KMS-11 (cell line): ENCODE data around the gene TOMT.

Experiments used
- H2AFZ ChIP-seq: fragments of 200-600 bp; sonication (generic); 2 replicates; pipeline ENCODE4 v1.6.1; 2016; ENCODE audit warnings: antibody characterized with exemption, mixed run types, low read depth
- H3K27ac ChIP-seq: fragments of 200-600 bp; sonication (generic); 2 replicates; pipeline ENCODE4 v1.6.1; 2016; ENCODE audit warnings: mild to moderate bottlenecking, mixed run types
- H3K27me3 ChIP-seq: fragments of 200-600 bp; sonication (generic); 2 replicates; pipeline ENCODE4 v1.6.1; 2017; ENCODE audit warnings: mild to moderate bottlenecking, low read depth, mixed run types, moderate library complexity; ENCODE audit not compliant: insufficient read depth
- H3K36me3 ChIP-seq: fragments of 200-600 bp; sonication (generic); 2 replicates; pipeline ENCODE4 v1.6.1; 2017; ENCODE audit warnings: mild to moderate bottlenecking, mixed run types; ENCODE audit not compliant: insufficient read depth
- H3K4me1 ChIP-seq: fragments of 200-600 bp; sonication (generic); 2 replicates; pipeline ENCODE4 v1.6.1; 2016; ENCODE audit warnings: mild to moderate bottlenecking, low read depth, mixed run types; ENCODE audit not compliant: poor library complexity, severe bottlenecking
- H3K4me2 ChIP-seq: fragments of 200-600 bp; sonication (generic); 2 replicates; pipeline ENCODE4 v1.7.0; 2016; ENCODE audit warnings: mild to moderate bottlenecking, mixed run types
- H3K4me3 ChIP-seq: fragments of 200-600 bp; sonication (generic); IDR thresholded peaks from 2 replicates; pipeline ENCODE4 v1.6.1; 2017; ENCODE audit warnings: low read depth, low read length, mixed read lengths; ENCODE audit not compliant: insufficient read depth
- H3K79me2 ChIP-seq: fragments of 200-600 bp; sonication (generic); 2 replicates; pipeline ENCODE4 v1.6.1; 2016; ENCODE audit warnings: low read depth, mixed run types; ENCODE audit not compliant: insufficient read depth
- H3K9ac ChIP-seq: fragments of 200-600 bp; sonication (generic); 2 replicates; pipeline ENCODE4 v1.6.1; 2016; ENCODE audit warnings: mild to moderate bottlenecking, mixed run types
- H4K20me1 ChIP-seq: fragments of 200-600 bp; sonication (generic); 2 replicates; pipeline ENCODE4 v1.6.1; 2016; ENCODE audit warnings: mild to moderate bottlenecking, mixed run types; ENCODE audit not compliant: insufficient read depth
- TF ChIP-seq, protein P1 (sequence below): fragments of 200-600 bp; sonication (generic); conservative IDR thresholded peaks from 2 replicates; pipeline ENCODE4 v1.6.1; 2017; ENCODE audit warnings: low read depth, mild to moderate bottlenecking, antibody characterized with exemption, low read length, moderate library complexity, mixed read lengths

Gene TOMT

DNA sequence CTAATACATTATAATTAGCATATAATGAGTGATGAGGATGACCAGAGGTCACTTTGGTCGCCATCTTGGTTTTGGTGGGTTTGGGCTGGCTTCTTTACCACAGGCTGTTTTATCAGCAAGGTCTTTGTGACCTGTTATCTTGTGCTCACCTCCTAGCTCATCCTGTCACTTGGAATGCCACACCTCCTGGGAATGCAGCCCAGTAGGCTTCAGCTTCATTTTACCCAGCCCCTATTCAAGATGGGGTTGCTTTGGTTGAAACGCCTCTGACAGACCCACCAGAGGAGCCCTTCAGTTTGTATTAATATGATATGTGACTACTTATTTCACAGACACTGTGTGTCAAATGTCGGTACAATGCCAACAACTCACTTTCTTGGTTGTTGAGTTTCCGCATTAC is 50.0 kb downstream of the TOMT start:
- no peaks in the 10 kb centered on the region for H3K79me2 ChIP-seq

DNA sequence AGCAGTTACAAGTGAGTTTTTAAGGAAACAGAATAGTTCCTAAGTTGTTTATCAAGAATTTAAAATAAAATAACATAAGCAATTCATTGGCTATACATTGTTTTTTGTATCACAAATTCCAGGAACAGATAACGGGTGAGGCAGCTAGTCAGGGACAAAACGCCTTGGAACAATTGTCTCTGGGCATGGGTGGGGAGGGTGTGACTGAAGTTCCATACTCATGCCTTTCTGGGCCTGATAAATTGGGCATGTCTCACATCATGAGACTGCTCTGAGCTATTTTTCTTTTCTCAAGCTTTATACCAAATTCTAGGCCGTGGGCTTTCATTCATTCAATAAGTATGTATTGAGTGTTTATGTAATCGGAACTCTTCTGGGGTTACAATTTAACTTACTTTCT is 51.4 kb downstream of the TOMT start:
- no peak overlapping the region for H3K4me3 ChIP-seq
- H3K27ac ChIP-seq, result no peak overlapping the region
- no peaks in the 10 kb centered on the region for H3K4me1 ChIP-seq
- H4K20me1 ChIP-seq, result no peaks in the 10 kb centered on the region
- TF ChIP-seq, protein P1, sequence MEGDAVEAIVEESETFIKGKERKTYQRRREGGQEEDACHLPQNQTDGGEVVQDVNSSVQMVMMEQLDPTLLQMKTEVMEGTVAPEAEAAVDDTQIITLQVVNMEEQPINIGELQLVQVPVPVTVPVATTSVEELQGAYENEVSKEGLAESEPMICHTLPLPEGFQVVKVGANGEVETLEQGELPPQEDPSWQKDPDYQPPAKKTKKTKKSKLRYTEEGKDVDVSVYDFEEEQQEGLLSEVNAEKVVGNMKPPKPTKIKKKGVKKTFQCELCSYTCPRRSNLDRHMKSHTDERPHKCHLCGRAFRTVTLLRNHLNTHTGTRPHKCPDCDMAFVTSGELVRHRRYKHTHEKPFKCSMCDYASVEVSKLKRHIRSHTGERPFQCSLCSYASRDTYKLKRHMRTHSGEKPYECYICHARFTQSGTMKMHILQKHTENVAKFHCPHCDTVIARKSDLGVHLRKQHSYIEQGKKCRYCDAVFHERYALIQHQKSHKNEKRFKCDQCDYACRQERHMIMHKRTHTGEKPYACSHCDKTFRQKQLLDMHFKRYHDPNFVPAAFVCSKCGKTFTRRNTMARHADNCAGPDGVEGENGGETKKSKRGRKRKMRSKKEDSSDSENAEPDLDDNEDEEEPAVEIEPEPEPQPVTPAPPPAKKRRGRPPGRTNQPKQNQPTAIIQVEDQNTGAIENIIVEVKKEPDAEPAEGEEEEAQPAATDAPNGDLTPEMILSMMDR, result no peak
- no peaks in the 10 kb centered on the region for H3K36me3 ChIP-seq
- no peaks in the 10 kb centered on the region for H3K79me2 ChIP-seq
- H3K4me2 ChIP-seq, result no peak overlapping the region
- no peaks in the 10 kb centered on the region for H3K27me3 ChIP-seq
- H3K9ac ChIP-seq, result no peak overlapping the region
- no peak overlapping the region for H2AFZ ChIP-seq

More for the DNA sequence above, 50.0 kb downstream of the TOMT start:
- no peak overlapping the region for H2AFZ ChIP-seq
- H3K4me3 ChIP-seq, result no peak overlapping the region
- H3K4me1 ChIP-seq, result no peaks in the 10 kb centered on the region
- no peaks in the 10 kb centered on the region for H3K27me3 ChIP-seq
- H4K20me1 ChIP-seq, result no peaks in the 10 kb centered on the region
- no peak overlapping the region for H3K27ac ChIP-seq
- H3K9ac ChIP-seq, result no peak overlapping the region
- H3K36me3 ChIP-seq, result no peaks in the 10 kb centered on the region
- no peak overlapping the region for H3K4me2 ChIP-seq
- TF ChIP-seq, protein P1, result no peak
